Measurements from ENCODE around the gene WSCD2.

DNA sequence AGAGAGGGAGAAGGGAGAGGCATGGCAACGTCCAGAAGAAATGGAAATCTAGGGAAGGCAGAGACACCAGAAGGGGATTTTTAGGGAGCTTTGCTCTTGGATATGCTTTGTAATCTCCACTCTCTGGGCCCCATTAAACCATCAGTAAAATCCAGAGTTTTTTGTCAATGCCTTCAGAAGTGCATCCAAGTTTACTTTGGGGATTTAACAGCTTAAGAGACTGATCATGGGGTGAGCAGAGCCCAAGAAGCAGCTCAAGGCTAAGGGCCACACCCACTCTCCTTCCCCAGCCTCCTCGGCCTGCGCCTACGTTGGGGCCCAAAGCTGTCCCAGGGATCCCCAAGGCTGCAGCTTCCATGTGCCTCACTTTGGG is 37.4 kb upstream of the WSCD2 start:
- TF ChIP-seq CTCF (optimal IDR thresholded peaks at IDR 0.05 in 1 of 3, IDR thresholded peaks at IDR 0.05 in 1 of 3, conservative IDR thresholded peaks at IDR 0.05 in 1 of 3; ENCODE audit: extremely low read depth in 1 of 3, insufficient read depth in 2 of 3, low read length in 3 of 3), result no peak
- no peak for TF ChIP-seq EZH2 (IDR thresholded peaks at IDR 0.05; ENCODE audit: low read length)
